Sigmoid colon (tissue), 4 donors: ENCODE results near the gene SPATA25.

Experiments used
- EP300 ChIP-seq, 4 donors: sonication (generic); formaldehyde crosslinking; IDR thresholded peaks; one replicate each; pipeline ENCODE4 v1.6.1; 2017; ENCODE audit warnings: antibody characterized with exemption in 4 of 4
- POLR2A ChIP-seq, 2 donors: fragments of 450-650 bp; IDR thresholded peaks; one replicate each; pipeline ENCODE4 v1.6.1; 2016; ENCODE audit warnings: antibody characterized with exemption in 2 of 2, mild to moderate bottlenecking in 2 of 2, moderate library complexity in 2 of 2
- POLR2AphosphoS5 ChIP-seq, 4 donors: sonication (generic); formaldehyde crosslinking; IDR thresholded peaks; one replicate each; pipeline ENCODE4 v1.6.1; 2017; ENCODE audit warnings: antibody characterized with exemption in 4 of 4
- TF ChIP-seq, protein P1 (sequence below), 4 experiments: fragments of 450-650 bp in 3 of 4; fragments of 200-600 bp in 1 of 4; IDR thresholded peaks; one replicate each; pipeline ENCODE4 v1.5.1; 2016 to 2019; ENCODE audit warnings: antibody characterized with exemption in 4 of 4, mild to moderate bottlenecking in 3 of 4, moderate library complexity in 2 of 4

DNA sequence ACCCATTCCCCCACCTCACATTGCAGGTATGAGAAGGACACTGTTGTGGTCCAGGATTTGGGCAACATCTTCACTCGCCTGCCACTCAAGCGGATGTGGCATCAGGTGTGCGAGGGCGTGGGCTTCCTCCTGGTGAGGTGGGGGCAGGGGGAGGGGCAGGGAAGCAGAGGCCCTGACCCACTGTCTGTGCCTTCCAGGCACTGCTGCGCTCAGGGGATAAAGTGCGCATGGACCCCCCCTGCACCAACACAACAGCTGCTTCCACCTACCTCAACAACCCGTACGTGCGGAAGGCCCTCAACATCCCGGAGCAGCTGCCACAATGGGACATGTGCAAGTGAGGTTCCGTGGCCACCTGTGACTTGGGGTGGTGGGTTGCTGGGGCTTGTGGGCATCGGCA, 7.4 kb upstream of the SPATA25 start:
- TF ChIP-seq, protein P1, sequence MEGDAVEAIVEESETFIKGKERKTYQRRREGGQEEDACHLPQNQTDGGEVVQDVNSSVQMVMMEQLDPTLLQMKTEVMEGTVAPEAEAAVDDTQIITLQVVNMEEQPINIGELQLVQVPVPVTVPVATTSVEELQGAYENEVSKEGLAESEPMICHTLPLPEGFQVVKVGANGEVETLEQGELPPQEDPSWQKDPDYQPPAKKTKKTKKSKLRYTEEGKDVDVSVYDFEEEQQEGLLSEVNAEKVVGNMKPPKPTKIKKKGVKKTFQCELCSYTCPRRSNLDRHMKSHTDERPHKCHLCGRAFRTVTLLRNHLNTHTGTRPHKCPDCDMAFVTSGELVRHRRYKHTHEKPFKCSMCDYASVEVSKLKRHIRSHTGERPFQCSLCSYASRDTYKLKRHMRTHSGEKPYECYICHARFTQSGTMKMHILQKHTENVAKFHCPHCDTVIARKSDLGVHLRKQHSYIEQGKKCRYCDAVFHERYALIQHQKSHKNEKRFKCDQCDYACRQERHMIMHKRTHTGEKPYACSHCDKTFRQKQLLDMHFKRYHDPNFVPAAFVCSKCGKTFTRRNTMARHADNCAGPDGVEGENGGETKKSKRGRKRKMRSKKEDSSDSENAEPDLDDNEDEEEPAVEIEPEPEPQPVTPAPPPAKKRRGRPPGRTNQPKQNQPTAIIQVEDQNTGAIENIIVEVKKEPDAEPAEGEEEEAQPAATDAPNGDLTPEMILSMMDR (IDR thresholded peaks at IDR 0.05), result no peak
- TF ChIP-seq EP300 (IDR thresholded peaks at IDR 0.05) (no peak), POLR2AphosphoS5 (IDR thresholded peaks at IDR 0.05) (no peak), POLR2A (IDR thresholded peaks at IDR 0.05) (no peak)
